ENCODE data around the gene IMMP2L. TPM values are rescaled to one million over a fixed set of nuclear protein-coding genes. Genes with fewer than 3 reads are reported as not detected.

IMMP2L gene
- total and polyA plus RNA-seq, 2 of the 8 experiments (the other 6 are each of a cell fraction or from before 2014, with no cell fraction given), result 2.3 to 10.1 TPM

GRCh38 chr7:111433426-111433825 is 128.9 kb downstream of the IMMP2L start:
- Histone ChIP-seq H4K20me1 (replicated peaks in 1 of 2; ENCODE audit: control insufficient read depth in 1 of 2, insufficient read depth in 2 of 2, low read length in 2 of 2) (no peaks in the 10 kb centered on the region), H3K18ac (ENCODE audit: extremely low read depth, low read length) (no peak overlapping the region), H3K27me3 (replicated peaks in 1 of 4; ENCODE audit: control insufficient read depth in 3 of 4, extremely low read depth in 1 of 4, insufficient read depth in 3 of 4, low read length in 3 of 4) (no peaks in the 10 kb centered on the region), H3K4me2 (ENCODE audit: insufficient read depth in 1 of 2, low read depth in 2 of 2, low read length in 2 of 2) (no peak overlapping the region), H4K5ac (ENCODE audit: insufficient read length, low read depth, low read length) (no peak overlapping the region), H3K27ac (ENCODE audit: low read depth, low read length) (no peak overlapping the region), H2BK120ac (replicated peaks; ENCODE audit: low read depth, low read length) (no peak overlapping the region), H2BK15ac (ENCODE audit: low read length) (no peak overlapping the region), H3K23me2 (ENCODE audit: low read depth, low read length) (no peaks in the 10 kb centered on the region), H2AFZ (ENCODE audit: low read length) (no peak overlapping the region), H3K9me3 (ENCODE audit: insufficient read depth in 2 of 2, low read depth in 1 of 2, low read length in 1 of 2) (no peaks in the 10 kb centered on the region), H4K91ac (replicated peaks; ENCODE audit: insufficient read length, low read length) (no peak overlapping the region), H3K9ac (replicated peaks in 1 of 4; ENCODE audit: extremely low read depth in 1 of 4, low read depth in 3 of 4, low read length in 3 of 4) (no peak overlapping the region), H3K23ac (ENCODE audit: insufficient read length) (no peak overlapping the region), H3K4ac (replicated peaks; ENCODE audit: insufficient read length, low read depth, low read length) (no peak overlapping the region), H2BK5ac (ENCODE audit: low read depth, low read length) (no peak overlapping the region), H2BK20ac (ENCODE audit: low read length) (no peak overlapping the region), H3K79me1 (ENCODE audit: low read depth, low read length) (no peaks in the 10 kb centered on the region), H4K8ac (ENCODE audit: extremely low read depth, insufficient read depth, low read length) (no peak overlapping the region), H3K36me3 (ENCODE audit: control insufficient read depth in 2 of 4, insufficient read depth in 4 of 4, low read length in 3 of 4) (no peaks in the 10 kb centered on the region), H3K4me1 (replicated peaks in 1 of 4; ENCODE audit: control insufficient read depth in 3 of 4, insufficient read depth in 4 of 4, low read length in 3 of 4) (no peaks in the 10 kb centered on the region), H3K14ac (ENCODE audit: insufficient read length) (no peak overlapping the region), H2BK12ac (ENCODE audit: low read depth, low read length) (no peak overlapping the region), H3K56ac (replicated peaks; ENCODE audit: insufficient read length, low read depth, low read length) (no peak overlapping the region), H2AK5ac (ENCODE audit: low read depth, low read length) (no peak overlapping the region), H3K4me3 (ENCODE audit: extremely low read depth in 1 of 4, insufficient read depth in 2 of 4, low read depth in 3 of 4, low read length in 4 of 4) (no peak overlapping the region), H3K79me2 (ENCODE audit: control insufficient read depth in 1 of 2, insufficient read depth in 2 of 2, low read length in 2 of 2) (no peaks in the 10 kb centered on the region)
- ChIA-PET CTCF (ENCODE audit: partially characterized antibody) (no interaction called here), POLR2A (ENCODE audit: partially characterized antibody) (no interaction called here)
- DNase-seq (ENCODE audit: low read depth in 1 of 2, low spot score in 2 of 2) (no peak), FAIRE-seq (no peak)
- WGBS, 2 experiments (ENCODE audit: extremely low coverage in 1 of 2, insufficient coverage in 1 of 2, insufficient read length in 1 of 2, insufficient replicate concordance in 2 of 2, low coverage in 1 of 2, low lambda C conversion rate in 2 of 2, missing lambda C conversion rate in 1 of 2), result 94% methylated on average over 2 of the region's 2 CpGs; no CpG with 5 or more reads in 1 of the 2 experiments
- no peak for TF ChIP-seq CTCF (IDR thresholded peaks at IDR 0.05; ENCODE audit: control extremely low read depth in 1 of 3, insufficient read depth in 1 of 3, low read depth in 1 of 3, low read length in 3 of 3)
- no peak for TF ChIP-seq FOSL1 (IDR thresholded peaks at IDR 0.05; ENCODE audit: insufficient read depth, low read depth, low read length)
- TF ChIP-seq TCF12 (IDR thresholded peaks at IDR 0.05; ENCODE audit: low read depth, low read length), result no peak
- no peak for TF ChIP-seq BRCA1 (IDR thresholded peaks at IDR 0.05; ENCODE audit: low read depth, low read length)
- TF ChIP-seq PHF8 (conservative IDR thresholded peaks at IDR 0.05; ENCODE audit: low read depth, low read length), result no peak
- TF ChIP-seq MAFK (IDR thresholded peaks at IDR 0.05; ENCODE audit: low read depth, low read length), result no peak
- no peak for TF ChIP-seq CTBP2 (IDR thresholded peaks at IDR 0.05; ENCODE audit: borderline replicate concordance, insufficient read depth, insufficient read length, low read length)
- TF ChIP-seq SIN3A (conservative IDR thresholded peaks at IDR 0.05 in 1 of 2, IDR thresholded peaks at IDR 0.05 in 1 of 2; ENCODE audit: low read depth in 1 of 2, low read length in 2 of 2), result no peak
- no peak for TF ChIP-seq HDAC2 (IDR thresholded peaks at IDR 0.05; ENCODE audit: borderline replicate concordance in 1 of 2, low read depth in 2 of 2, low read length in 2 of 2)
- no peak for TF ChIP-seq RFX5 (IDR thresholded peaks at IDR 0.05; ENCODE audit: borderline replicate concordance, low read depth, low read length)
- TF ChIP-seq, protein P1, sequence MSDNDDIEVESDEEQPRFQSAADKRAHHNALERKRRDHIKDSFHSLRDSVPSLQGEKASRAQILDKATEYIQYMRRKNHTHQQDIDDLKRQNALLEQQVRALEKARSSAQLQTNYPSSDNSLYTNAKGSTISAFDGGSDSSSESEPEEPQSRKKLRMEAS (IDR thresholded peaks at IDR 0.05), result no peak

All from H1 (cell line).